AG04450 (cell line): ENCODE results near the gene HPGDS. TPM values are rescaled to one million over a fixed set of nuclear protein-coding genes. Genes with fewer than 3 reads are reported as not detected.

ENCODE experiments used
- CTCF ChIA-PET: fragments of 300-600, 350-600 bp; formaldehyde crosslinking; extraction: SDS; loops from one replicate; lab custom pipeline; 2022; ENCODE audit warnings: antibody characterized with exemption, inconsistent platforms; lab: Charles Lee
- POLR2A ChIA-PET: fragments of 350-600 bp; formaldehyde crosslinking; extraction: SDS; loops from one replicate; lab custom pipeline; 2021; ENCODE audit warnings: antibody characterized with exemption, inconsistent platforms; lab: Yijun Ruan, JAX
- DNase-seq: peaks from one replicate; pipeline ENCODE4 v3.0.0-alpha.2; 2011; ENCODE audit warnings: low read depth, low spot score
- H3K27ac ChIP-seq: one replicate; pipeline ENCODE4 v1.5.1; 2012; ENCODE audit warnings: low read depth, low read length, control low read depth
- H3K27me3 ChIP-seq: one replicate; pipeline ENCODE4 v1.6.0; 2012; ENCODE audit warnings: low read length; ENCODE audit not compliant: control insufficient read depth, insufficient read depth
- H3K4me3 ChIP-seq: 2 replicates; pipeline ENCODE4 v1.5.1; 2011; ENCODE audit warnings: mild to moderate bottlenecking, low read depth, low read length, control low read depth
- H3K9me3 ChIP-seq: 2 replicates; pipeline ENCODE4 v1.5.1; 2012; ENCODE audit warnings: low read length; ENCODE audit not compliant: control insufficient read depth, insufficient read depth
- CTCF ChIP-seq: IDR thresholded peaks from 2 replicates; pipeline ENCODE4 v1.5.1; 2011; ENCODE audit warnings: low read depth, low read length, control low read depth, inconsistent platforms
- polyA plus RNA-seq: library from polyadenylated mRNA; depleted of rRNA; stranded (reverse); fragments of >200 nt; gene quantifications from 2 replicates; pipeline ENCODE4 v1.2.3, GENCODE V29; 2011

The HPGDS gene
- polyA plus RNA-seq, 1 experiment: not detected

GRCh38 chr4:94365304-94365703 is 22.7 kb upstream of the HPGDS start:
- no peak for TF ChIP-seq CTCF
- CTCF ChIA-PET: interaction anchor here (1.4 kb wide), 1 partner anchor 42 kb away, joined by 3 read pairs; no protein-coding TSS in a partner anchor
- no peaks in the 10 kb centered on the region for H3K9me3 ChIP-seq
- H3K4me3 ChIP-seq: no peak overlapping the region
- H3K27me3 ChIP-seq: no peaks in the 10 kb centered on the region
- no peak overlapping the region for H3K27ac ChIP-seq
- no peak for DNase-seq
- POLR2A ChIA-PET: no interaction called here

- no peak overlapping the region for H3K4me3 ChIP-seq
- H3K9me3 ChIP-seq: no peaks in the 10 kb centered on the region
- ChIA-PET CTCF (no interaction called here), POLR2A (no interaction called here)
- no peak for DNase-seq
- no peak for TF ChIP-seq CTCF
- no peaks in the 10 kb centered on the region for H3K27me3 ChIP-seq
- no peak overlapping the region for H3K27ac ChIP-seq
Observed at GRCh38 chr4:94364527-94364926, 21.9 kb upstream of the HPGDS start.

- H3K9me3 ChIP-seq: no peaks in the 10 kb centered on the region
- CTCF ChIA-PET: interaction anchor here (0.6 kb wide), 1 partner anchor 15 kb away, joined by 5 read pairs; no protein-coding TSS in a partner anchor
Observed at GRCh38 chr4:94363136-94363655, 20.6 kb upstream of the HPGDS start.

GRCh38 chr4:94359838-94360237 is 17.2 kb upstream of the HPGDS start:
- POLR2A ChIA-PET: no interaction called here
- no peak for TF ChIP-seq CTCF

More at GRCh38 chr4:94363136-94363655, 20.6 kb upstream of the HPGDS start:
- no peak for DNase-seq
- no peak for TF ChIP-seq CTCF
- H3K27ac ChIP-seq: no peak overlapping the region
- no peaks in the 10 kb centered on the region for H3K27me3 ChIP-seq
- no peak overlapping the region for H3K4me3 ChIP-seq
- POLR2A ChIA-PET: no interaction called here

GRCh38 chr4:94359221-94359620 is 16.6 kb upstream of the HPGDS start:
- DNase-seq: no peak
- H3K27me3 ChIP-seq: no peaks in the 10 kb centered on the region
- TF ChIP-seq CTCF: no peak
- CTCF ChIA-PET: interaction anchor here (1.0 kb wide), 1 partner anchor 48 kb away, joined by 3 read pairs; no protein-coding TSS in a partner anchor
- no peaks in the 10 kb centered on the region for H3K9me3 ChIP-seq
- POLR2A ChIA-PET: no interaction called here
- no peak overlapping the region for H3K4me3 ChIP-seq
- H3K27ac ChIP-seq: no peak overlapping the region

More at GRCh38 chr4:94359838-94360237, 17.2 kb upstream of the HPGDS start:
- Histone ChIP-seq H3K27ac (no peak overlapping the region), H3K9me3 (no peaks in the 10 kb centered on the region), H3K4me3 (no peak overlapping the region), H3K27me3 (no peaks in the 10 kb centered on the region)
- no peak for DNase-seq
- CTCF ChIA-PET: no interaction called here
